Measurements from ENCODE around the gene ESYT1.
A peak's percentile ranks its signal among the peaks of the same experiment; 100 is the strongest.

ESYT1 gene

GRCh38 chr12:56114084-56114483, 14.0 kb upstream of the ESYT1 start:
- Histone ChIP-seq H3K9me3 (ENCODE audit: control insufficient read depth, insufficient read depth, low read depth, low read length) (no peaks in the 10 kb centered on the region), H3K27ac (ENCODE audit: extremely low read depth, low read depth, low read length) (0 out of 2 replicates have a peak overlapping the region, but pooled peaks have one; percentile 3), H3K4me3 (ENCODE audit: low read depth, low read length) (no peak overlapping the region), H3K4me1 (ENCODE audit: control insufficient read depth, insufficient read depth, low read length) (peaks cover 3% of the 10 kb centered on the region), H3K36me3 (ENCODE audit: control insufficient read depth in 2 of 2, insufficient read depth in 1 of 2, low read length in 2 of 2) (peaks cover 29 to 63% of the 10 kb centered on the region in 2 experiments)
- ChIA-PET POLR2A (interaction anchor here (1.6 kb wide), 1 partner anchor 10 kb away, joined by 13 read pairs; the partner anchor contains the start of gene PA2G4), CTCF (interaction anchor here (1.0 kb wide), 1 partner anchor 76 kb away, joined by 5 read pairs; no protein-coding TSS in a partner anchor)
- no peak for TF ChIP-seq SCRT2 (tag by site-specific recombination; IDR thresholded peaks at IDR 0.05)
- no peak for TF ChIP-seq ZIC2 (tag by site-specific recombination; IDR thresholded peaks at IDR 0.05)

GRCh38 chr12:56115329-56115728, 12.7 kb upstream of the ESYT1 start:
- peaks cover 18 to 58% of the 10 kb centered on the region in 2 experiments for H3K36me3 ChIP-seq (ENCODE audit: control insufficient read depth in 2 of 2, insufficient read depth in 1 of 2, low read length in 2 of 2)
- no peaks in the 10 kb centered on the region for H3K9me3 ChIP-seq (ENCODE audit: control insufficient read depth, insufficient read depth, low read depth, low read length)
- peaks cover 5% of the 10 kb centered on the region for H3K4me1 ChIP-seq (ENCODE audit: control insufficient read depth, insufficient read depth, low read length)
- ChIA-PET CTCF (interaction anchor here (1.1 to 1.5 kb wide), 4 partner anchors 11 to 75 kb away, joined by 3 read pairs; no protein-coding TSS in a partner anchor), POLR2A (interaction anchor here (0.7 to 6.1 kb wide), 8 partner anchors 8 to 119 kb away, joined by 3 to 165 read pairs (median 4); partner anchors contain the start of genes ERBB3, ESYT1, PA2G4 and RNF41)
- H3K4me3 ChIP-seq (ENCODE audit: low read depth, low read length): peak overlapping the region; percentile 69; the same call in 1 of the 2 replicates
- peak; percentile 78 for TF ChIP-seq PRDM1 (tag by site-specific recombination; IDR thresholded peaks at IDR 0.05)
- TF ChIP-seq, protein P1, sequence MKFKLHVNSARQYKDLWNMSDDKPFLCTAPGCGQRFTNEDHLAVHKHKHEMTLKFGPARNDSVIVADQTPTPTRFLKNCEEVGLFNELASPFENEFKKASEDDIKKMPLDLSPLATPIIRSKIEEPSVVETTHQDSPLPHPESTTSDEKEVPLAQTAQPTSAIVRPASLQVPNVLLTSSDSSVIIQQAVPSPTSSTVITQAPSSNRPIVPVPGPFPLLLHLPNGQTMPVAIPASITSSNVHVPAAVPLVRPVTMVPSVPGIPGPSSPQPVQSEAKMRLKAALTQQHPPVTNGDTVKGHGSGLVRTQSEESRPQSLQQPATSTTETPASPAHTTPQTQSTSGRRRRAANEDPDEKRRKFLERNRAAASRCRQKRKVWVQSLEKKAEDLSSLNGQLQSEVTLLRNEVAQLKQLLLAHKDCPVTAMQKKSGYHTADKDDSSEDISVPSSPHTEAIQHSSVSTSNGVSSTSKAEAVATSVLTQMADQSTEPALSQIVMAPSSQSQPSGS (tag by site-specific recombination; IDR thresholded peaks at IDR 0.05; ENCODE audit: low read depth): no peak
- TF ChIP-seq ZBTB48 (tag by site-specific recombination; IDR thresholded peaks at IDR 0.05): peak; percentile 98
- TF ChIP-seq IKZF3 (tag by site-specific recombination; IDR thresholded peaks at IDR 0.05): peak; percentile 61; the same call in 1 of the 2 replicates
- peak; percentile 81; the same call in 1 of the 2 replicates for TF ChIP-seq MZF1 (tag by site-specific recombination; IDR thresholded peaks at IDR 0.05; ENCODE audit: borderline replicate concordance)
- TF ChIP-seq ZNF24 (tag by site-specific recombination; IDR thresholded peaks at IDR 0.05): peak; percentile 99
- peak; percentile 30 for TF ChIP-seq ZNF398 (tag by site-specific recombination; IDR thresholded peaks at IDR 0.05)
- TF ChIP-seq ZNF169 (tag by site-specific recombination; IDR thresholded peaks at IDR 0.05): no peak
- peak; percentile 76 for TF ChIP-seq PRDM10 (tag by site-specific recombination; IDR thresholded peaks at IDR 0.05)
- TF ChIP-seq GLIS1 (tag by site-specific recombination; IDR thresholded peaks at IDR 0.05): peak; percentile 69
- TF ChIP-seq ZNF311 (tag by site-specific recombination; IDR thresholded peaks at IDR 0.05; ENCODE audit: borderline replicate concordance): no peak
- H3K27ac ChIP-seq (ENCODE audit: extremely low read depth, low read depth, low read length): peak overlapping the region; percentile 99; the same call in 1 of the 2 replicates
